COLO829 (cell line): ENCODE measurements around the gene PPARA.

Experiments used
- DNase-seq: peaks from one replicate; pipeline ENCODE4 v3.0.0; 2012; ENCODE audit warnings: low spot score

PPARA gene

DNA sequence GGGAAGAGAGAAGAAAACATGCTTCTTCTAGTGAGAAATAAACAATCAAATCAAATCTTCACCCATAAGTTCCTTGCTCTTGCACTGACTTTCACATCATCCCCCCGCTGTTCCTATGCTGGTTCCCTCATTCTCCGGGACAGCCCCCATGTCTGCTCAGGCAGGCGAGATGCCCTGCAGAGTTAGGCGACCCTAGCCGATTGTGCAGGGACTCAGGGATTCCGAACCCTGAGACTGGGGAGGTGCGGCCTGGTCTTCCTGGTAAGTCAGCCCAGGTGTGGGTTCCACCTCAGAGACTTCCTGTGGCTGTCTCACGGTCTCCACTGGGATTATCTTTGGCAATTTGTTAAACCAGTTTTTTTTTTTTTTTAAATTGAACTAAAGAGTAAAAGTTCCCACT is 124.1 kb downstream of the PPARA start:
- DNase-seq, result no peak

DNA sequence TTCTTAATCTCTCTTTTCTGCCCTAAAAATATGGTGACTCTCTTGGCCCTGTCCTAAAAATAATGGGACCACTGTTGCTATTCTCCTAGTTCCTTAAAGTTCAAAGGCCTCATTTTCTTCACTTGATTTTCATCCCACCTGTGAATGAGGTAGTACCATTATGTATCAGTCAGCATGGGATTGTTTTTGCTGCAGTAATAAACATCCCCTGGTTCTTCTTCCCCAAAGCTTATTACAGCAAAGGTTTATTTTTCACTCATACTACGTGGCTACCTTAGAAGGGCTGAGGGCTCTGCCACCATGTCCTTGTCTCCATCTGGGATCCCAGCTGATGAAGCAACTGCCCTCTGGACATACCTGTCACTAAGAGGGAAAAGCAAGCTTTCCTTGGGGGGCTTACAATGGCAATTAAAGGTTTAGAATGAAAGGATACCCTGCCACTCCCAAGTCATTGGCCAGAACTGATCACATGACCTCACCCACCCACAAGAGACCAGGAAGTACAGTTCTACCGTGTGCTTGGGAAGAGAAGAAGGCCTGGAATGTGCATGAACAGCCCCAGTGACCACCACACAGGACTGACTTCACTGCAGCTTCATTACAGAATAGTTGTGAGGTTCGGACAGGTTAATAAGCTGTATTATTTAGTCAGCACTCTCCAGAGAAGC is 125.3 kb downstream of the PPARA start:
- no peak for DNase-seq

DNA sequence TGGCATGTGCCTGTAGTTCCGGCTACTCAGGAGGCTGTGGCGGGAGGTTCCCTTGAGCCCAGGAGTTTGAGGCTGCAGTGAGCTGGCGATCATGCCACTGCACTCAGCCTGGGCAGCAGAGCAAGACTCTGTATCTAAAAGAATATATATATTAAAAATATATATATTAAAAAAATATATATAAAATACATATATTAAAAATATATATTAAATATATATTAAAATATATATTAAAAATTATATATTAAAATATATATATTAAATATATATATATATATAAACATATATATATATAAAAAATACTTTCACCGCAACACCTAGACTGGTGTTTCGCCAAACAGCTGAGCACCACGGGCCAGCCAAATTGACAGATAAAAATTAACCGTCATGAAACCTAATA is 126.2 kb downstream of the PPARA start:
- DNase-seq, result no peak

DNA sequence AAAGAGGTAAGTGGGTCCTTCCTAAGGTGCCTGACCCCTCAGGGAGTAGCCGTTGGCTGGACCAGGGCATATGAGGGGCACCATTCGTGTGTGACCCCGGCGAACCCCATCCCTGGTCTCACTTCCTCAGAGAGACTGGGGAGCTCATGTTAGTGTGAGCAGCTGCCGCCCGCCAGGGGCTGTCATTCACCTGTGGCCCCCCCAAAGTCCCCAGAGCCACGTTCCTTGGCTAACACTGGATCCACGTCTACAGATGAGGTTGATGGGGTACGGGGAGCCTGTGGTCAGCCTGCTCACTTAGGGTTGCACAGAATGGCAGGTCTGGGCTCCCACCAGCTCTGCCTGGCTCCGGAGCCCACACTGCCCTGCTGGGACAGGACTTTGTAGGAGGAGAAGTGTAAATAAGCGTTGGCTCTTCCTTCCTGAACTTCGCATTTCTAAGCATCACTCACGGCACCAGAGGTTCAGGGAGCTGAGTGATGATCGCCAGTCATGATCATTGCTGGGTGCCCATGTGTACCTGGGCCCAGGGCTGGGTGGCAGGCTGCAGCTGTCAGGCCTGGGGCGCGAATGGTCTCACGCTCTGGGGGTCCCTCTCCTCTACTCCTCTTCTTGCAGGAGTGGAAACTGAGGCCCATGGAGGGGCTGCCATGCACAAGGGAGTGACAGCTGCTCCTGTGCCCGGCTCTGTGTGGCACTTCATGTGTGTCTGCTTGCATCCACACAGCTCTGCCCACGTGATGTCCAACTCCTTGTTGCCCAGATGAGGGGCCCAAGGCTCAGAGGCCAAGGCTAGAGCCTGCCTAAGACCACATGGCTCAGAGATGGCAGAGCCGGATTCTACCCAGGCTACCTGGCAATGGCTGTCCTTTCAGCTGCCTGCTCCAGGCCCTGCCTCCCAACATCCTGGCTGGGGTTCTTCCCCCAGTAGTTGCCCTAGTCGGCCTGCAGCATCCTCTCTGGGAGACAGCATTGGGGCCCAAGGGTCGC is 128.6 kb downstream of the PPARA start:
- DNase-seq, result no peak

DNA sequence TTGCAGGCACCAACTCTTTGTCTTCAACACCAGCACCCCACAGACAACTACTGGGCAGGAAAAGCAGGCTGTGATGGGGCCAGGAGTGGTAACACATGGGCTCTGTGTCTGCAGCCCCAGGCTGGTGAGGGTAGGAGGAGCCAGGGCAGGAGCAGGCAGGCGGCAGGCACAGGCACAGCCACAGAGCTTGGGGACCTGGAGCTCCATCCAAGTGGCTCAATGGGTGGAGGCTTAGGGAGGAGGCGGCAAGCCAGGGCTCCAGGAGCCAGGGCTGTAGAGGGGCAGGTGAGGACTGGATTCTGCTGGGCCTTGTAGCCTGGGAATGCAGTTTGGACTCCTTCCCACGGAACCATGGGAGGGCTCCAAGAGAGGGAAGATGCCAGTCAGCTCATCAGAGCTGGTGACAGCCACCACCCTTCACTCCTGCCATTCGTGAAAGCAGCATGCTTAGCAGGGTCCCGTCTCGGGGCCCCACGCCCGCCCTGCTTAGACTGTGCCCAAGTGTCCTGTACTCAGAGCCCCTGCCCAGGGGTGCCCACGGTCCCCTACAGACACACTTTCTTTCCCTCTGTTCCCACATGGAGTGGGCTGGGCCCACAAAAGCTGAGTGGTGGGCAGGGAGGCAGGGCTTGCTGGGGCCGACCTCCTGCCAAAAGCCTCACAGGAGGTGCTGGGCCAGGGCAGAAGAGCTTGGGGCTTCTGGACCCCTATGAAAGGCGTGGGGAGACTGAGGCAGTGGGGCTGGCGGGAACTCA is 129.9 kb downstream of the PPARA start:
- DNase-seq, result no peak

DNA sequence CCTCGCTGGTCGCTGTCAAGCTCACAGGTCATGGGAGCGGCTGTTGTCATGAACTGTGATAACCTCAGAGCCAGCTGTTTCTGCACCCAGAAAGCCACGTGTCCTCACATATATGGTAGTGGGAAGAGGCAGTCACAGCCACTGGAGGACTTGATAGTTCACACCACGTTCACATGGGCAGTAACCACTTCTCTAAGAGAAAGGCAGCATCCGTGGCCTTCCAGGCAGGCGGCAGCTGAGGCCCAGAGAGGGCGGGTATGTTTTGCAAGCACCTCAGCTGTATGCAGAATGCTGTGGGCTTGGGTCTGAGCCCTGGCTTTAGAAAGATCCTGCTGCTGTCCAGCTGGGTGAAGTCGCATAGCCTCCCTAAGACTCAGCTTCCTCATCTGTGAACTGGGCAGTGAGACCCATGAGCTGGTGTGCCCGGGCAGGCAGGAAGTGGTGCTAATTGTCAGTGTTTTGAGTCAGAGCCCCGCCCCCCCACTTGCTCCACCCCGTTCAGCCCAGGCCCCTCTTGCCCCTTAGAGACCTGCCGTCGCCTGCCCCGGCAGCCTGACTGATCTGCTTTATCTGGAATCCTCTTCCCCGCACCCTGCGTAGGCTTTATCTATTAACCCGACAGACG is 130.8 kb downstream of the PPARA start:
- DNase-seq, result no peak

DNA sequence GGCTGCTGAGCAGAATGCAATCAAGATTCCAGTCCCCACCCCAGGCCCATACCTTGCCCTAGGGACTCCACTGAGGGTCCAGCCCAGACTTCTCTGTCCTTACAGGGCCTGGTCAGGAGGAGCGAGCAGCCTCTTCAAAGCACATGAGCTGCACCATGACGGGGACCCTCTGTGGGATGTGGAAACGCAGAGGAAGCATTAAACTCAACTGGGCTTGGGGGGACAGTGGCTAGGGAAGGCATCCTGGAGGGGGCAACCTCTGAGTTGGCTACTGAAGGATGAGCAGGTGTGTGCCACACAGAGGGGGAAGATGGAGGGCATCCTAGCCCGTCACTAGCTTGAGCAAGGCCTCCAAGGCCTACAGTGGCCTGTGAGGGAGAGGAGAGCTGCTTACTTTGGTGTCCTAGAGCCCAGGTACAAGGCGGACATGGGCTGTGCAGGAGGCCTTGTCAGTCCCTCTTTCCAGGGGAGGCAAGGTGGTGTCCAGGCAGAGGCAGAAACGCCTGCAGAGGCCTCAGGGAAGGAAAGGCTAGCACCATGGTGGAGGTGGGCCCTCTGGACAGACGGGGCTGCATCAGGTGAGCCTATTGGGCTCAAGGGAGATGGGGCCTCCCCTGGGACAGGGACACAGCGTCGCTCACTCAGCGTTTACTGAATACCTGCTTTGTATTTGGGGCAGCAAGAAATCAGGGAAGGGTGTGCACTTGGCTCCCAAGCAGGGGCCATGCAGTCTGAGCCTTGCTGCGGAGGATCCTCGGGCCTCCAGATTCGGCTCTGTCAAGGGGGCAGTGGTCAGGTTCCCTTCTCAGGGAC is 131.7 kb downstream of the PPARA start:
- DNase-seq, result no peak

DNA sequence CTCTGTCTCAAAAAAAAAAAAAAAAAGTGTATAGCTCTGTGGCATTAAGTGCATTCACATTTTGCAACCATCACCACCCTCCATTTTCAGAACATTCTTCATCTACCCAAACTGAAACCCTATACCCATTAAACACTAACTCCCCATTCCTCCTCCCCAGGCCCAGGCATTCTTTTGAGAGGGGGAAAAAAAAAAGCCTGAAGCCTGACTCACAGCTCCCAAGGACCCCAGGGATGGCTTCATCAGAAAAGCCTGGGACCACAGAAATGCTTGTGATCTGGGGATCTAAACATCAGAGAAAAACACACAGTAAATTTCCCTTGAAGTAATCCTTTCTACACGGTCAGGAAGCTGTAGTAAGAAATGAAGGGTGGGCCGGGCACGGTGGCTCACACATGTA is 135.7 kb downstream of the PPARA start:
- DNase-seq, result no peak

DNA sequence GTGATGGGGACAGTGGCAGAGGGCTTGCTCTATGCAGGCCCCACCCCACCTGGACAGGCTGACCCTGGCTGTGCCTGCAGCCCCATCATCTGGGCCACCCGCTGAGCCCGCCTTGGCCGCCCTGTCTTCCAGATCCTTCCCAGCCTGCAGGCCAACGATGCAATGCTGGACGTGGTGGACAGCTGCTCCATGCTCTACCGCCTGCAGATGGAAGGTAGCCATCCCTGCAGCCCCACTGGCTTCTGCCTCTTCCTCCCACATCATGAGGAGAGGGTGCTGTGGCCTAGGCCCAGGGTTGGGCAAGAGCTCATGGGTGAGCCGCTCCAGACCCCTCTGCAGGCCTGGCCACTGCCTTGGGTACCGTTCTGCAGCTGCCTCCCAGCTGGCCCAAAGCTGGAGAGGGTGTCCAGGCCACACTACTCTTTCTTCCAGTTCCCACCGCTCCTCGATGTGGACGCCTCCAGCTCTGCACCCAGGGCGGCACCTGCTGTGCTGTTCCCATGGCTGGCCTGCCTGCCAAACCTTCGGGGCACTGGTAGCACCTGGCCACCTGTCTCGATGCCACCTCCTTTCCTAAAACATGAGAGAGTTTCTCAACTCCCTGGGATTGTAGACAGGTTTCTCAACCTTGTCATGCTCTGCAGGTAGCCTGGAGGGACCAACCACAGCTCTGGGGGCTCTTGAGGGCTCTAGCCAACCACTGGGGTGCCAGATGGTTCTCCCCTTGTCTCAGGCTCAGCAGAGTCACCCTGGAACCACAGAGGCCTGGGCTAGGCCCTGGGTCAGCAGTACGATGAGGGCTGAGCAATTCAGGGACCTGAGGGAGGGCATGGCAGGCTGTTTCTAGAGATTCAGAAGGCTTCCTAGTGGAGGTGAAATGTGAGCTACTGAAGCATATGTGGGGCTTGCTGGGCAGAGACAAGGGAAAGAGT is 136.9 kb downstream of the PPARA start:
- no peak for DNase-seq

DNA sequence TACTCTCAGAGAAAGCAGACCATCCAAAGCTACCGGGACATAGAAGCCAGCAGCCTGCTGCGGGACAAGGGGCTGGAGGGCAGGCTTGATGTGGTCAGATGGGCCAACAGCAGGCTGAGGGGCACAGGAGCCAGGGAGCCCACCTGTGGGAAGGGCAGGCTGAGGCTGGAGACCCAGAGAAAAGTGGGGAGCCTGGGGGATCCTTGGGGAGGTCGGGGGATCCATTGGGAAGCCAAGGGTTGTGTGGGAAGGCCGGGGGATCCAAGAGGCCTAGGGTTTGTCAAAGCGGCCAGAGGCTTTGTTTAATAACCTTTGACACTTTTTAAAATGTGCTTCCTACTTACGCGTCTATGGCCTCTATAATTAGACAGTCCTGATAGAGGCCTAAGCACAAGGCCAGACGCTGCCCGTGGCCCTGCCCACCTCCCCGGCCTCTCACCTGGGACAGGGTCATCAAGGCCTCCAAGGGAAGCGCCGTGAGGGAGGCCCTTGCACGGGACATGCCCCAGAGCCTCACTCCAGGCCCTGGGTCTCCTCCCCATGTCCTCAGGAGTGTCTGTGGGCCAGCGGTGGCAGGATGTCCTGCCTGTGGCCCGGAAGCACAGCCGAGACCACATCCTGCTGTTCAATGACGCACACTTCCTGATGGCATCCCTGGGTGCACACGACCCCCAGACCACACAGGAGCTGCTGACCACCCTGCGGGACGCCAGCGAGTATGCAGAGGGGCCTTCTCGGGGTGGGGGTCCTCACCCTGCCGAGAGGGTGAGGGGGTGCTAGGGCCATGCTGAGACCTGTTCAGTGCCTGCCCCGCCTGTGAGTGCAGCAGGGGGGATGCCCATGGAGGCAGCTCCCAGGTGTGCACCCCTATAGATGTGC is 137.8 kb downstream of the PPARA start:
- DNase-seq, result no peak

DNA sequence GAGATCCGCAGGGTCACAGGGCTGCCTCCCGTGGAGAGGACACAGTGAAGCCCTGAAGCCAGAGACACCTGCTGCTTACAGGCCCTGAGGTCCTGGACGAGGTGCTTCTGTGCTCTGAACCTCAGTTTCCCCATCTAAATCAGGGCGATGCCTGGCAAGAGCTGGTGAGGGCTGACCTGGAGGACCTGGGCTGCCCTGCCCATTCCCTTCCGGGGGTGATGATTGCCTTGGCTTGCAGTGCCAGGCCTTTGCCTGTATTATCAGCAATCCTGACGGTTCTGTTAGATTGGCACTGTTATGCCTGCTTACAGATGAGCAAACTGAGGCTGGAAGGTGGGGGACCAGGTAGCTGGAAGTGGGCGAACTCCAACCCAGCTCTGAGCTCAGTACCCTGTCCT is 138.5 kb downstream of the PPARA start:
- DNase-seq, result no peak

DNA sequence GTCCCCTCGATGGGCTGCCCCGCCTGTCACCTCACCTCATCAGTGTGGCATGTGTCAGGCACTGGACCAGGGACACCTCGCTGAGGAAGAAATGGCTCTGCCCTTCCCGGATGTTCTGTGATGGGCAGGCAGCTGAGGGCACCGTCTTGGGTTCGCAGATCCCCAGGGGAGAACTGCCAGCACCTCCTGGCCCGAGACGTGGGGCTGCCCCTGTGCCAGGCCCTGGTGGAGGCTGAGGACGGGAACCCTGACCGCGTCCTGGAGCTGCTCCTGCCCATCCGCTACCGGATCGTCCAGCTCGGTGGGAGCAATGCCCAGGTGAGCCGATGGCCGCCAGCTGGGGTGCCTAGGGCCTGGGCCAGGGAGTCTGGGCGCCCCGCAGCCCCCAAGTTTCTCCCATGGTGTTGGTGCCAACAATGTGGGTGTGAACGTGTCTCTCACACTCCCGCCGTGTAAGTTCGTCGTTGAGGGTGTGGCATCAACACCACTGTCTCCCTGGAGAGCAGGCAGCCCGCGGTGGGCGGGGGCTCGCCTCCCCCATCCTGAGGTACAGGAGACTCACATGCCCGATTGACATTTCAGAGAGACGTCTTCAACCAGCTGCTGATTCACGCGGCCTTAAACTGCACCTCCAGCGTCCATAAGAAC is 139.0 kb downstream of the PPARA start:
- no peak for DNase-seq

DNA sequence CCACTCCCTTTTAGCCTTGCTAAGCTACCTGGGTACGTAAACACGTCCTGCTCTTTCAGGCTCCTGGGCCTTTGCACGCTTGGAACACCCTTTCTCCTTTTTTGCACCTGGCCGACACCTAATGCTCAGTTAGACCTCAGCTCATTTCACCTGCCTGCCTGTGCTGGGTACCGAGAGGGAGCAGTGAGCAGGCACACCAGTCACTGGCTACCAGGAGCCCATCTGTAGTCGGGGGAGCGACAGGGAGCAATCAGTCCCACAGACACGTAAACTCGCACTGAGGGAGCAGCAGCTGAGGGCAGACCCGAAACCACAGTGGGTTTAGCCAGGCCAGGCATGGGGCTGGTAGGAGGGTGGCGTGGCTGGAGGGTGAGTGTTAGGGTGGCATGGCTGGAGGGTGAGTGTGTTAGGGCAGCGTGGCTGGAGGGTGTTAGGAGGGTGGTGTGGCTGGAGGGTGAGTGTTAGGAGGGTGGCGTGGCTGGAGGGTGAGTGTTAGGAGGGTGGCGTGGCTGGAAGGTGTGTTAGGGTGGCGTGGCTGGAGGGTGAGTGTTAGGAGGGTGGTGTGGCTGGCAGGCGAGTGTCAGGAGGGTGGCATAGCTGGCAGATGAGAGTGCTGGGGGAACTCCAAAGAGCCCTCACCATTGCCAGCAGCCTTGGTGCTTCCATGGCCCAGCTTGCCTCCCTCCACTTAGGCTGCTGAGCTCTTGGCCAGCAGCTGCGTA is 140.0 kb downstream of the PPARA start:
- no peak for DNase-seq

DNA sequence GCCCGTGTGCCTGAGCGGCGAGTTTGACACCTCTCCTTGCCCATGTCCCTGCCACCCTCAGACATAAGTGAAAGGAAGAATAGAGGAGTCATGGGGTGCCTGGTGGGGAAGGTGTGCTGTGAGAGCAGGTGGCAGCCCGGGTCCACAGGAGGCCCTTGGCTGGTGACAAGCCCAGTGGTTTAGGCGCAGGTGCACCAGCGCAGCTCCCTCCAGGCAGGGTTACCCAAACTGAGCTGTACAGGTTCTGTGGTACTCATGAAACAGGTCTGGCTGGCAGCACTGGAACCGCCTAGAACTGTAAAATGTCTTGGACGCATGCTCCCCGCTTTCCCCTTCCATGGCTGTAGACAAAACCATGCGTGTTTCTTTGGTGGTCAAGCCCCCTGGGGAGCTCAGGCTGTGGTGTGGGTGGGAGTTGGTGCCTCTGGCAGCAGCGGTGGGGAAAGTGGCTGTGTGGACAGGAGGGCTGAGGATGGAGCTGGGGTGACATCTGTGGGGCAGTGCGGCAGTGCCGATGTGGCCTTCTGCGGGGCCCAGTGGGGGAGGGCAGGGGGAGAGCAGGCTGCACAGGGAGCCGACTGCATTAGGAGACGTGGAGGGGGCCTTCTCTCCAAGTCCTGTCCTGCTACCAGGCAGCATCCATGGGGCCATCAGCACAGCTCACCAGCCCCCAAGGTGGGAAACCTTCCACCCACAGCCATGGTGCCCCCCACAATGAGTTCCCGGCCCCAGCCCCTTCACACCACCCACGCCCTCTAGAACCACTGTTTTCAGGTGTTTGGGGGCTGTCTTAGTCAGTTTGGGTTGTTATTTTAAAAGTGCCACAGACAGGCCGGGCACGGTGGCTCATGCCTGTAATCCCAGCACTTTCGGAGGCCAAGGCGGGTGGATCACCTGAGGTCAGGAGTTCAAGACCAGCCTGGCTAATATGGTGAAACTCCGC is 140.8 kb downstream of the PPARA start:
- no peak for DNase-seq

DNA sequence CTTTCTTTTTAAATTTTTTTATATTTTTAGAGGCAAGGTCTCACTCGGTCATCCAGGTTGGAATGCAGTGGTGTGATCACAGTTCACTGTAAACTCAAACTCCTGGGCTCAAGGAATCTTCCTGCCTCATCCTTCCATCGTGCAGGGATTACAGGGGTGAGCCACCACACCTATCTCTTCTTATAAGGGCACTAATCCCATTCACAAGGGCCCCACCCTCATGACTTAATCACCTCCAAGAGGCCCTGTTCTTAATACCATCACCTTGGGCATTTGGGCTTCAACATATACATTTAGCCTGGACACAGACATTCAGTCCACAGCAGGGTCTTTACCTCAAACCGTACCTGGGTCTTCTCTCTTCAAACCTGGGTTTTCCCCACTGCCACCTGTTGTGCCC is 141.8 kb downstream of the PPARA start:
- DNase-seq, result no peak

DNA sequence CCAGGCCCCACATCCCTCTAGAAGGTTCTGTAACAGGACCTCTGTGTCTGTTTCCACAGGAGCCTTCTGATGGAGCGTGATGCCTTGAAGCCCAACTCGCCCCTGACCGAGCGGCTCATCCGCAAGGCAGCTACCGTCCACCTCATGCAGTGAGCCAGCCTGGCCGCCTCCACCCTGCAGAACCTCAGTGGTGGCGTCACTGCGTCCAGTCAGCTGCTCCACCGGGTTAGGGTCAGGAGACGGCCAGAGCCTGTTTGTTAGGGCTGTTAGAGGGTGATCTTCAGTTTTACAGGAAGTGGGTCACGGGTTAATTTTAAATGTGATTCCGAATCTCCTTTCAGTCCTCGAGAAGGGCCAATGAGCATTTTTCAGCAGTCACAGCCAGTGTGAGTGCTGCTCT is 142.4 kb downstream of the PPARA start:
- no peak for DNase-seq
